Measurements from ENCODE around the gene PDIA6.

- no peak for TF ChIP-seq CTCF (IDR thresholded peaks at IDR 0.05)
- TF ChIP-seq EP300 (IDR thresholded peaks at IDR 0.05; ENCODE audit: low read depth), result no peak
Measured at GRCh38 chr2:10776231-10776977, 36.2 kb downstream of the PDIA6 start.
